Dermis blood vessel endothelial cell (primary cell): ENCODE results near the gene MLH3. TPM values are rescaled to one million over a fixed set of nuclear protein-coding genes. Genes with fewer than 3 reads are reported as not detected.

Experiments used
- DNase-seq: peaks from one replicate; pipeline ENCODE4 v3.0.0; 2010
- total RNA-seq: library from RNA; depleted of rRNA; stranded (reverse); fragments of >200 nt; gene quantifications from 2 replicates; pipeline ENCODE4 v1.2.3, GENCODE V29; 2014

Gene MLH3
- total RNA-seq, 1 donor from 2014 or later = 18.7 TPM

DNA sequence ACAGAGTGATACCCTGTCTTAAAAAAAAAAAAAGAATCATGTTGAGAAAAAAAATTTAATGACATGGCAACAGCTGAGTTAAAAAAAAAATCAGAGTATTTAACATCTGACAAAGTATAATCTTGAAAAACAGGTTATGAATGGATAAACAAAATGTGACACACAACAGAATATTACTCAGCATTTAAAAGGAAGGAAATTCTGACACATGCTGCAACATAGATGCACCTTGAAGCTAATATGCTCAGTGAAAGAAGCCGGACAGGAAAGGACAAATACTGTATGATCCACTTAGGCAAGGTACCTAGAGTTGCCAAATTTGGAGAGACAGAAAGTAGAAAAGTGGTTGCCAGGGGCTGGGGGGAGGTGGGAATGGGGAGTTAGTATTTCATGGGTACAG lies 67.9 kb downstream of the MLH3 start:
- DNase-seq = peak; percentile 86

GRCh38 chr14:74982661-74983060 lies 68.6 kb downstream of the MLH3 start:
- no peak for DNase-seq

GRCh38 chr14:74981833-74982232 lies 69.4 kb downstream of the MLH3 start:
- no peak for DNase-seq

DNA sequence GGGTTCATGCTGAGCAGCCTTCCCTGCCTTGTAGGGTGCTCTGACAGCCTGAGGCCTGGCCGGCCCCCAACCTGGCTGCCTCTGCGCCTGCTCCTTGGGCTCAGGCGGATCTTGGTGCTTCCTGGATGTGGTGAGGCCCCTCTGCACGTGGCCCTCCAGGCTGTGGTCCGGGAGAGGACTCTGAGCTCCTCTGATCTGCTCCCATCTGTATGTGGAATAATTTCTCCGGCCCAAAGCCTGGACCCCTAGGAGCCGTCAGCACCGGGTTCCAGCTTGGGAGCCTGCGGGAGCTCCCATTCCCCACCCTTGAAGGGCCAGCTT lies 69.8 kb downstream of the MLH3 start:
- no peak for DNase-seq

DNA sequence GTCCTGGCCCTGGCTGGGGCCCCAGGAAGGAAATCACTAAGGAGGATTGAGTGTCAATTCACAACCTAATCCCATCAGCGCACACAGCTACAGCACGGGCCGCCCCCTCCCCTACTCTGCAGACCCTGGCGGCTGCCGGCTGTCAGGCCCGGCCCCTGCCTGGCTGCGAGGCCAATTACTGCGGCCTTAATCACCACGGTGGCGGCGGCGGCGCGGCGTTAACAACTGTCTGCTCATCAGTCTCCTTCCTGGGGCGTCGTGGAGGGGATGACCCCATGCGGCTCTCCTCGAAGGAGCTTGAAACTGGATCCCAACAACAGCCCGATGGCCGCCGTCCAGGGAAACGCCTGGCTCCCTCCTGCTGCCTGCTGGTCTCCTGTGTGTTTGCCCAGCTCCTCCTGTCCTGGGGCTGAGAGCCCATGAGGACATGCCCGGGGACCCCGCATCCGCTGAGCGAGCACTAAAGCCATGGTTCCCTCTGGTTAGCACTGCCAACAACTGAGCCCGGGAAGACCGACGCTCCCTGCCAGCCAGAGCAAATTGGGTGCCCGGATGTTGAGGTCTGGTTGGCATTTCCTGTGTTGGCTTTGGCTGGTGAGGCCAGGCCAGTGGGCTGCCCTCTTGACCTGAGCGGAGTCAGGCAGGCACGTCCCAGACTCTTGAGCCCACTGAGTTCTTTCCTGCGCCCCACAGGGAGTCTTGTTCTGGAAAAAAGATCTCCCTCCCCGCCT lies 70.4 kb downstream of the MLH3 start:
- peak; percentile 69 for DNase-seq

DNA sequence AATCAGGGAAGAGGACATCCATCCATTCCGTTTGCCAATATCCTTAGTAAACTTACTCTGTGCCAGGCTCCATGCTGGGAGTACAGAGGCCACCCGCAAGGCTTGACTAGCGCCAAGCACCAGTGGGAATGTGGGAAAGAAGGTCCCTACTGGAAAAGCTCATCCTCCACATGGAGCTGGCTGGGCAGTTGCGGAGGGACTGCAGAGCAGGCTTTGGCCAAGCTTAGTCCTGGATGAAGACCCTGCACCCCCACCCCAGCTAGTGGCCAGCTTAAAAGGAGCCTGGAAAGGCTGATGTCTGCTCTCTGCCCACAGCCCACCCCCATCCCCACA lies 70.9 kb downstream of the MLH3 start:
- peak; percentile 36 for DNase-seq

DNA sequence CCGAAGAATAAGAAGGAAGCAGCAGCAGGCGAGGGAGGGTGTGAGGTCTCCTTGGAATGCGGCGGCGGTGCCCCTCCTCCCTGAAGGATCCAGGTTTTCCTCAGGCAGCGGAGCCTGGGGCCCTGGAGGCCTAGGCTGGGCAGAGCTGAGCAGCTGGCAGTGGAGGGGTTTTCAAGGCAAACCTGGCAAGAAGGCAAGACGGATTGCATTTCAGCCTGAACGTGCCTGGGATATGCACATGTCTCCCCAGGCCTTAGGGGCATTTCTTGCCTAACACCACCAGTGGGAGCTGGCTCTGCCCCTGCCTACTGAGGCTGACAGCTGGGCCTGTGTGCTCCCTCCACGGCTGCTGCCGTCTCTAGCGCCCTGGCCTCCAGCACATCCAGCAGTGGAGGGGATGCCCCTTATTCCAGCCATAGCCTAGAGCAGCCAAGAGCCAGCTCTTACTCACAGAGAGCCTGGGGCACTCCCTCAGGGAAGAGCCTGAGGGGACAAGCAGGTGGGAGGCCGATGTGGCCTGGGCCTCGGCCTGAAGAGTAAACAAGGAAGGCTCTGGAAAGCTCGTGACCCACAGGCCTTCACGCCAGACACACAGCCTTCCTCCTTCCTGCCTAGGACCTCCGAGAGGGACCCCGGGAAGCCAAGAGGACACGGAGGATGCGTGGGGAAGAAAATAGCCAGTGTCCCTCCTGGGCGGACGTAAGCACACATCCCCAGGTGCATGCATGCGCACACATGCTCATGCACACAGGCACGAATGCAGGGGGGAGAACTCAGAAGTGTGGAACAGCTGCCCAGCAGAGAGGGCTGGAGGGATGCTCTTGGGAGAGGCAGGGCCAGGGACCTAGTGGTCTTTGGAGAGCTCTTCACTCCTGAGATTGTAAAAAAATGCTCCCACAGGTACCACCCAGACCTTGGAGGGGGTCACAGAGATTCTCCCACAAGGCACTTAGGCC lies 71.5 kb downstream of the MLH3 start:
- peak; percentile 63 for DNase-seq

DNA sequence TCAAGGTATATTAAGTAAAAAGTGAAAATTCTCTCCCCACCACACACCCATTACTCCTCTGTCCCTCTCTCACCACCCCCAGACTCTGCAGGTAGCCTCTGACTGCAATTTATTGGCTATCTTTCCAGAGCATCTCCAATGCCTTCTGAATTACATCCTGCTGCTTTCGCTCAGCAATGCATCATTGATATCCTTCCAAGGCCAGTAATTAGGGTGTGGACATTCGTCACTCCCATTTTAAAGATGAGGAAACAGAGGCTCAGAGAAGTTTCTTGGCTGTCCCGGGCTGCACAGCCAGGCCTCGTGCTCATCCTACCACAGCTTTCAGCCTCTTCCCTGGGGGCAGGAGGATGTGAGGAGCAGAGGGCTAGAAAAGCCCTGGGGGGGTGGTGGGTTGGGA lies 72.2 kb downstream of the MLH3 start:
- DNase-seq = no peak

DNA sequence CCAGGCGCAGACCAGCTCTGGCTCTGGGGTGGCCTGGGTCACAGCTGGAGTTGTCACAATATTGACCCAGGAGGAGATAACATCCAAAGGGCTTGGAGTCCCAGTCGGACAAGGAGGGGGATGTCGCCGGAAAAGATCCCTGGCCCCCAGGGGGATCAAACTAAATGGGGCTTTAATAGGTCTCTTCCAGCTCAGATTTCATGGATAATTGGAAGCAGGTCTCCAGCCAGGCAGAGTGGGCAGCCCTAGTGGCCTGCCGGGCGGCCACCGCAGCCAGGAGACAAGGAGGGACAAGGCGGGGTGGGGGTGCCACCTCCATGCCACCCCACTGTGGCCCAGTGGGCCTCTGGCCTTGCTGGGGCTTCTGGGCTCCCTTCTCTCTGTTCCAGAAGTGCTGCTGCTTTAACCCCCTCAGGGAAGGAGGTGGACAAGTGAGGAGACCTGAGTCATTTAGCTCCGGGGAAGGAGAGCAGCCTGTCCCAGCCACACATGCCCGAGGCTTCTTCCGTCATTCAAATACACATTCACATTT lies 72.8 kb downstream of the MLH3 start:
- no peak for DNase-seq

DNA sequence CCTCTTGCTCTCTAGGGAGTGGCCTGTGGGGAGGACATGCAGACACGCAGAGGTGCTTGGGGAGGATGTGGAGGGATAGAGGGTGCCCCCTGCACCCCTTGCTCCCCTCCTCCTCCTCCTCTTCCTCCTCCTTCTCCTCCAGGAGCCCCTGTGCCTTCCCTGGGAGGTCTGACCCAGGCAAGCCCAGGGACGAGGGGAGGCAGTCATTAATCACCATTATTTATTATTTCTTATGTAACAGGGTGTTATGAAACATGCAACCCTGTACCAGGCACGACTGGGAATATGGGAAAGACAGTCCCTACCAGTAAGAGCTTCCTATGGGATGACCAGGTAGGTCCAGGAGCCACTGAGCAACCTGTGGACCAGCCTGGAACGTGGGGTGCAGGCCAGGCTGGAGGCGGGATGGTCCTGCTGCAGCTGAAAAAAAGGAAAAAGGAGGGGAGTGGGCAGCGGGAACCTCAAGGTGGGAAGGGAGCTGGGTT lies 73.3 kb downstream of the MLH3 start:
- no peak for DNase-seq

DNA sequence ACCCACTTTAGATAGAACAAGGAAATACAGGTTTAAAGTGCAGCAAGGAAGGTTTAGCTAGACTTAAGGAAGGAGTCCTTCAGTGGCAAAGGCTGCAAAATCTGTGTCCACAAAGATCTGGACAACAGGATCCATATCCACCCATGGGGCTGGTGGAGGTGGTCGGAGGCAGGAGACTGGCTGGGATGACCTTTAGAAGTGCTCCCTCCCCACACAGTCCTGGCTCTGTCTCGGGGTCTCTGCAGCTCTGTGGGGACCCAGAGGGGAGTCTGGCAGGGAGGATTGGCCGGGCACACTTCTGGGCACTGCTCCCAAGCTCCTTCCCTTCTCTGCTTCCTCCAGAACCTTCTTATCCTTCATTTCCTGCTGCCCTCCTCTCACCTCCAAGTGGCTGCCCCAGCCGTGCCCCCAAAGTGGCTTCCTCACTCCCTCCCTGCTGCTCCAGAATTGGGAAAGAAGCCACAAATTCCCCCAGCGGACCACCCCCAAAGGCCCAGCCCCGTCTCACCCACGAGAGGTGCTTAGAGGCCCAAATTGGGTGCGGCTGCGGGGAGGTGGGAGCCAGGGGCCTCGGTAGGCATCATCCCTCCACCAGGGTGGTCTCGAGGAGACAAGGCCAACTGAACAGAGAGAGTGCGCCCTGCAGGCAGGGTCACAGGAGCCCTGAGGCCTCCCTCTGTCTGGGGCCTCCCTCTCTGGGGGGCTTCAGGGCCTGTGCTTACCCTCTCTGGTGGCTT lies 73.9 kb downstream of the MLH3 start:
- DNase-seq = no peak

DNA sequence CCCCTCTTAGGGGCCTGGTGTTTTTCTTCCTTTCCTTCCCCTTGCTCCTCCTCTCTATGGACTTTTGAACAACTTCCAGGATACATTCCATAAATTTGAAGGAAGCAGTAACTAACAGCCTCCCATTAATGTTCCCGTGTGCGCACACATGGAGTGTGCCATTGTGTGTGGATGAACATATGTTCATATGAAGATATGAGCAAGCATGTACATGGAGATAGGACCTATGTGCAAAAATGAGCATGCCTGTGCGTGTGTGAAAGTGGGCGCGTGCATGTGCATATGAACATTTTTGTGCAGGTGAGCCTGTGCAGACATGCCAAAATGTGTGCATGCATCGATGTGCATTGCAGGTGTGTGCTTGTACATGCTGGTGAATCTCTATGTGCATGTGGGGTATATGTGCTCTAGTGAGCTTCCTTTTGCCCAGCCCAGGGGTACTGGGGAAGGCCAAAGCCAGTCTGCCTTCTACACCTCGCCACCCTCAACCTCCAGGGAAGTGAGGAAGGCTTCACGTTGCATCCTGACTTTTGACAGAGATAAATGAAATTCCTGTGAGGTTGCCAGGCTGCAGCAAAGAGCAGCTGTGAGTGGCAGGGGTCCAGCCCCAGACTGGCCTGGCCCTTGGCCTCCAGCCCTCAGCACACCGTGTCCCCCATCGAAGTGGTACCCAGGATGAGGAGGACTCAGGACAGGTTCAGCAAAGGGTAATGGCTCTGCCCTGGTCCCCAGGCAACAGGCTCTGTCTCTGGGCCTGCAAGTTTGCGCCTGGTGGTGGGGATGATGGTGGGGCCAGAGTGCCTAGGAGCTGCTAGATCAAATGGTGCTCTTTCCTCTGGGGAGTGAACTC lies 74.8 kb downstream of the MLH3 start:
- no peak for DNase-seq

GRCh38 chr14:74975059-74975810 lies 76.0 kb downstream of the MLH3 start:
- no peak for DNase-seq

GRCh38 chr14:74974364-74975058 lies 76.8 kb downstream of the MLH3 start:
- DNase-seq = no peak

DNA sequence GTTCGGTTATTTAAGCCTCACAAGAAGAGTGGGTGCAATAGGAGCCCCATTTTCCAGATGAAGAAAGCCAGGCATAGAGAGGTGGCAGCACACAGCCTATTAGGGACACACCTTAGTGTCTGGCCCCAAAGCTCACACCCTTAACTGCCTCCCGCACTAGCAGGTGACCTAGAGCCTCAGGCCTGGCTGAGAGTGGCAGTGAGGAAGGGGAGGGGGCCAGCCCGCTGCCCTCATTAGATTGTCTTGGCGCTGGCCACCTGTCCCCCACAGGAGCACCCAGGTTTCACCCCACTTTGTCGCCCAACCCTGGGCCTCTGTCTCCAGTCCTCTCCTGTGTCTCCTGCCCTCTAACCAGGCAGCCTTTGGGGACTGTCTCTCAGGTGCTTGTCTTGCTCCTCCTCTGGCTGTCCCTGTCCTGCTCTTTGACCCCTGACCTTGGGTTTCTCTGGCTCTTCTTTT lies 77.3 kb downstream of the MLH3 start:
- DNase-seq = no peak

DNA sequence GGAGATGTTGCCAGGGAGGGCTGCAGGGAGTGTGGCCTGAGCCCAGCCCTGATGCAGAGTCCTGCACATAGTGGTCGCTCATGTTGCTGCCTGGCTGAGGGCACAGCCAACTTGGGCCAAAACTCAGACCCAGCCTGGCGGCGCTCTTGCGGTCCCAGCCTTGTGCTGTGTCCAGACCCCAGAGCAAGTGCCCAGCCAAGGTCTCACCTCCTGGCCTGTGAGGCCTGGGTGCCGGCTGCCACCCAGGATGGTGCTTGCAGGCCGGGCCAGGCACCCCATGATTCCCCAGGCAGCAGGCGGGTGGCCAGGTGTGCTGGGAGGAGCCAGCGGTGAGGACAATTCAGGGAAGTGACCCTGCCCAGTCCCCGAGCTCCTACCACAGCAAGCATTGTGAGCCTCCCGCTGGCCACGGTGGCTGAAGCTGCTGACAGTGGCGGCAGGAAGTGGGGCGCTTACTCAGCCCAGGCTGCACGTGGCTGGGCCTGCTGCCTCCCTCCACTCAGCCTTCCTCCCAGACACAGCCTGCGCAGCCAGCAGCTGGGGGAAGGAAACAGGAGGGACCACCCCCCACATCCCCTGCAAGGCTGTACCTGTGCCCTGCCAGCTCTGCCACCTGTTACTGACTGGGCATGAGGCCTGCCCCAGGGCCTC lies 78.1 kb downstream of the MLH3 start:
- peak; percentile 93 for DNase-seq

- DNase-seq = no peak
These were observed 82.5 kb downstream of the MLH3 start for GRCh38 chr14:74968811-74969210.

- peak; percentile 91 for DNase-seq
These were observed 85.6 kb downstream of the MLH3 start for GRCh38 chr14:74965486-74966153.

- DNase-seq = peak; percentile 89
These were observed 86.3 kb downstream of the MLH3 start for GRCh38 chr14:74964787-74965485.
